Loucy (cell line): ENCODE data around the gene ARFIP1.
A peak's percentile ranks its signal among the peaks of the same experiment; 100 is the strongest.

ENCODE experiments used
- CTCF ChIP-seq: fragments of 200-600 bp; sonication (generic); conservative IDR thresholded peaks from 2 replicates; pipeline ENCODE4 v1.5.1; 2014; ENCODE audit warnings: mild to moderate bottlenecking, antibody characterized with exemption, low read length
- EZH2phosphoT487 ChIP-seq: fragments of 200-600 bp; IDR thresholded peaks from 2 replicates; pipeline ENCODE4 v1.6.1; 2018; ENCODE audit warnings: antibody characterized with exemption, mild to moderate bottlenecking, moderate library complexity, borderline replicate concordance

DNA sequence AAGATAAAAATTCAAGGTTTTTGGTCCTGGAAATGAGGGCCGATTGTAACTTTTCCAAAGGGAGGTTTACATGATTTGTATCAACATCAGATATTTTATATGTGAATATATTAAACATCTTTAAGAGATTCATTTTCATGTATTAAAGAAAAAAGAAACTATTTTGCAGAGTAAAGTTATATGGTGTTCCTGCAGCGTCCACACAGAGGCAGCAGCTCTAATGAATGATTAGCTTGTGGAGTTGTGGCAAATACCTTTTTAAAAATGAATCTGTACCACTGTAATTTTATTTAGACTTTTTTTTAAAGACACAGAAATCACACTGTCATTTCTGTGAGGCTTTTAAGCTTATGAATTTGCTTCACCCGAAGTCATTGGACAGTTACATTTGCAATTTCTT, 130.8 kb downstream of the ARFIP1 start:
- peak; percentile 42 for TF ChIP-seq CTCF
- TF ChIP-seq EZH2phosphoT487, result no peak
